Measurements from ENCODE around the gene E2F8.

- no peak for TF ChIP-seq CTCF (IDR thresholded peaks at IDR 0.05; ENCODE audit: insufficient read depth, low read length, poor library complexity, severe bottlenecking)
- TF ChIP-seq EZH2phosphoT487 (conservative IDR thresholded peaks at IDR 0.05; ENCODE audit: low read length) = no peak
Measured at GRCh38 chr11:19234231-19234817, 6.4 kb downstream of the E2F8 start.

Data from SU-DHL-6 (cell line).